Activated naive CD8-positive, alpha-beta T cell treated with anti-CD3 and anti-CD28 coated beads, Interleukin-2, amount 50 U/mL, for 16 hours (primary cell): Measurements from ENCODE around the gene LHFPL3.
A peak's percentile ranks its signal among the peaks of the same experiment; 100 is the strongest.

Experiments used
- DNase-seq: peaks from one replicate; pipeline ENCODE4 v3.0.0-alpha.2; 2020; ENCODE audit warnings: low read depth, low spot score

LHFPL3 gene

DNA sequence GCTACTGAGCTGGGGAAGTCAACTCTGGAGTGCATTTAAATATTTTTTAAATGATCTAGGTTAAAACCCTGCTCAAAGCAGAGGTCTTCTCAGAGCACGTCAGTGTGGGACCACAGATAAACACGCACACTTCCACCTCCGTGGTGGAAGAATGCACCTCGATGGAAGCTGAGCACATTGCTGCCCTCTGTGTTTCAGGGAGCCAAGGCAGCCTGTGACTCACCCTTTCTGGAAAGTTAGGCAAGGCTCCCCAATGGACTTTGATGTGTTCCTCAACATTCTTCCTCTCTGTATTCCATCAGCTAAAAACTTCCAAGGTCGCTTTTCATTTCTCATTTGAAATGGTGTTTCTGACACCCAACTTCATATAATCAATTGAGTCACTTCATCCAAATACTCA lies 514.8 kb downstream of the LHFPL3 start:
- DNase-seq = no peak

DNA sequence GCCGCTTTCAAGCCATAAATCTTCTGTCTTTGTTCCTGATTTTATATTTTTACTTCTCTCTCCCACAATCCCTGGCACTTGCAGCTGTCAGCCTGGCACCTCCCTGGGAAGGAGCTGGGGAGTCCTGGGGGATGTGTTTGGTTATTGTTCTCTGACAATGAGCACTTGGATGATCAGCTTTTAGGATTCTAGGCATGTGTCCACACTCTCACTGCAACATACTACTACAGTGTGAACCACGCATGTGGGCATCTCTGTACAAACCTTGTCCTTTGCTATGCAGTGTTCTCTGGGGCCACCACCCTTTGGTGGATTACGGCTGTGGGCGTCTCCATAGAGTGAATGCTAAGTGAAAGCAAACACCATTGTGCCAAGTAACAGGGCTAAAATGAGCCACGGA lies 517.2 kb downstream of the LHFPL3 start:
- DNase-seq = no peak

DNA sequence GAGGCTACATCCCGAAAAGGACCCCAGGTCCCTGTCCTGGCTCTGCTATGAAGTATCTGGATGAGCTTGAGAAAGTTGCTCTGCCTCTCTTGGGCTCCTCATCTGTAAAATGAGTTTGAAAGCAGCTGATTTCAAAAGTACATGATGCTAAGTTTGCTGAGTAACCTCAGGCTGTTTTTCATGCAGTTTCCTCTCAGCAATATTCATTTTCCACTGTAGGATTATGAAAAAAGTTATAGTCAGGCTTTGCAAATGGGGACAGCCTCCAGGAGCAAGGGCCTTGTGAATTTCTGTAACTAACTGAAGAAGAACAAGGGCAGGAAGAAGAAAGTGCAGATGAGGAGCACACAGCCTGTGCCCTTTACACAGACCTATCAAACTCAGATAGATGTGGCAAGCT lies 518.3 kb downstream of the LHFPL3 start:
- DNase-seq = no peak

DNA sequence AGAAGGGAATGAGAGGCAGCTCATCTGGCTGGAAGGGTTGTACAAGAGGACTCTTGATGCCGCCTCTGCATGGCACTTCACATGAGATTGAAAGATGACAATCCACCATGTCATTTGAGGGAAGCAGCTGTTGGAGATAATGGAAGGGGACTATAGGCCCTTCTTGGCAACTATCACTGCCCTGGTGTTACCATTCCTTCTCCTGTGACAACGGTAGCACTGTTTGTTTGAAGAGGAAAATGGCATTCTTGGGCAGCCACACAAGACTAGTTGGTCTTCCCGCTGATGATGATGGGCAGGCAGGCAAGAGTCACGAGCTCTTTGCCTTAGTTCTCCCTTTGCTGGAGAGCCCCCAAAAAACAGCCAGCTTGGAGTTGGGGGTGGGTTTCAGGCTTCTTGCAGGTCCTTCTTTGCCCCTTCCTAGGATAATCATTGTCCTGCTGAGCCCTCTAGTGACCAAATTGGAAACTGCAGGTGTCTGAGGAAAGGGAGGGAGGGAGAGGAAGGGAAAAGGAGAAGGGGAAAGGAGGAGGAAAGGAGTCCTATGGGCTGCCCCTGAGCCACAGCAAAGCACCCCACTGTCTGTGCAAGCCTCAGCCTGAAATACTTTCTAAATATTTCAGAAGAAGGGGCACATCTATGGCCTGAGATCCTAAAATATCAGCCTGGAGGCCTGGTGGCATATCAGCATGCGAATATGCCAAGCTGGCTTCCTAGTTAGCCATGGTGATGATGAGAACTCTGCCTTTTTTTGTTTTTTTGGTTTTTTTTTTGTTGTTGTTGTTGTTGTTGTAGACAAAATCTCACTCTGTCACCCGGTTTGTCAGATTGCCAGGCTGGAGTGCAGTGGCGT lies 520.0 kb downstream of the LHFPL3 start:
- DNase-seq = peak; percentile 11

DNA sequence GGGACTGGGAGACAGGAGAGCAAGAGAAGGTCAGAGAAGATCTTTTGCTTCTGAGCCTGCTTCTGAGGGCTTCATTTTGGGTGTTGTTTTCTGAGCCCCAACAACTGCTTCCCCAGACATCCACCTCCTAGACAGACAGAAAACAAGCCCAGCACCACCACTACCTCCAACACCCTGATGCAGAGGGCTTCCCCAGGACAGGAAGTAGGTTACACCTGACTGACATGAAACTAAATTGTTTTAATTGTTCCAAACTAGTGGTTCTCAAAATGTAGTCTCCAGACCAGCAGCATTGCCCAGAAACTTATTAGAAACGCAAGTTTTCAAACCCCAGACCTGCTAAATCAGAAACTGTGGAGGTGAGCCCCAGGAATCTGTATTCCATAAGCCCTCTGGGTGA lies 522.0 kb downstream of the LHFPL3 start:
- no peak for DNase-seq

DNA sequence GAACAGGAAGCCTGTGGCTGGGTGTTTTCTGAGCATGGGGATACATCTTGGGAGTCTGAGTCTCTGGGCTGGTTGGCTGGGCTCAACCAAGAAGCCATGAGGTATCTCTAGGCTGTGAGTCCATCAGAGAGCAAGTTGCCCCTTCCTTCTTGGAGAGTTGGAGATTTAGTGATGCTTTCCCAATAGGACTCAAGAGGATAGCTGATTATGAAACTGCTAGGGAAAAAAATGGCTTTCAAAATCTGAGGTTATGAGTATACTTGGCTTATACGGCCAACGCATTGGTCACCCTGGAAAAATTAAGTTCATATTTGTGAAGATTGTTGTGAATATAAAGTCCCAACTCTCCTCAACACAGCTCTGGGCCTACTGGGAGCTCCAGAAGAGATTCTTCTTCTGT lies 522.9 kb downstream of the LHFPL3 start:
- no peak for DNase-seq

DNA sequence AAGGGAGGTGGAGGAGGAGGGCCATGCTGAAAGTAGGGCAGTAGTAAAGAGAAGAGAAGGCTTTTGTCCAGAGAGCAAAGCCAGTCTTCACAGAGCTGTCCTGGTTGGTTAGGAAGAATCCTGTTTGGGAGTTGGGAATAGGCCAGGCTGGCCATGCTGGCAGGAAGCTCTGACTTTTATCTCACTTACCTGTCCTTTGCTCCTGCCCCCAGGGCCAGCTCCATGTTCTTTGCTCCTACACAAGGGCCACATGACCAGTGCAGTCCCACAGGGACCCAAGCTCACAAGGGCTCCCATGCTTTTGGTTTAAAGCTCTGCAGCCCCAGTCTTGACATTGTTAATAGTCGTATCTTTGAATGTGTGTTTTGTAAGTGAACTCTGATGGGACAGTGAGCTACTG lies 524.0 kb downstream of the LHFPL3 start:
- DNase-seq = no peak

DNA sequence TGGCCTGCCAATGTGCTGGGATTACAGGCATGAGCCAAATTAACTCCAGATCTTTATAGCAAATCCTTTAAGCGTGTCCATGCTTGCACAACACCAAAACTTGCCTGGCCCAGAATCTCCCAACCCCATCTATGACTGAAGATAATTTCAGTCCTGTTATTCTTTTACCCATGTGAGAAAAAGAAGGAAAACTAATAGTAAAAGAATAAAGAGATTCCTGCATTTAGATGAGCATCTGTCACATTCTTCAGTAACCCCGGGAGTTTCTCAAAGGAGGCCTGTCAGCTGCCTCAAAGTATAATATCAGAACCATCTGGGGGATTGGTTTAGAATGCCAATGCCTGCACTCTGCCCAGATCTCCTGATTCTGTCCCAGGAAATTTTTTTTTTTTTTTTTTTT lies 527.5 kb downstream of the LHFPL3 start:
- DNase-seq = no peak

DNA sequence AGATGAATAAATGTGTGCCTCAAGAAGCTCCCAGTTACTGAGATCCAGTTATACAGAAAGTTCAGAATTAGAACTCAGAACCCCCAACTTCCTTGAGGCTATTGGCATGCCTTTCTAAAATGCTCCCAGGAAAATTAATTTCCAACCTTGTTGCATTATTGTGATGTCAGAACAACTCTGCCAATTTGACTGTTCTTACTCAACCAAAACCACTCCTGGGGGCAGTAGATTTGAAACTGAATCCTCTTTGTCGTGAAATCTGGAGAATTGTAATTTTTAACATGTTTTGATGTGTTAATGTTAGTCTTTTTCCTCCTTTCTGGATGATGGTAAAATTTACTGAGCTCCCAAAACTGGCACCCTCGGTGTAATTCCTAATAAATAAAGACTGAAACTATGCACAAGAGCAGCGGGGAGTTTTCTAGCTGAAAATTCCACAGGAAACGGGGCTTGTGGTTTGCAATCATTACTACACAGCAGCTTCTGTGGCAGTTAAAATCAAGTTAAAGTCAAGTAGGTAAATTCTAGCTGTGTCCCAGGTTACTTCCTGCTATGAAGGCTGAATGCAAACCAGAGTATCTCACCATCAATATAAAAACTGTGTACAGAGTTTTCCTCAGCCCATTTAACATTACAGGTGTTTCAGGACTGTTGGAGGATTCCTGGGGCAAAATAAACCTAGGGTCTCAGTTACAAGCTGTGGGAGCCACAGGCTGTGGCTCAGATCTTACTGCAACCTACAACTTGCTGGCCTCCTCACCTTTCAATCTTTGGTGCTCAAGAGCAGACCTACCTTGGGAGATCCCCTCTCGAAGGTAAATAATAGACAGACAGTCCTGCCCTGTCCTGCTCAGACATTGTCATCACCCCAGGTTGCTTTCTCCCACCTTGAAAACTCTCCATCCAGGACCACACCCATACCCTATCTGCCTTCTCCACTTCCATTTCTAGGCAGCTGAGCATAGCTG lies 529.3 kb downstream of the LHFPL3 start:
- DNase-seq = no peak

DNA sequence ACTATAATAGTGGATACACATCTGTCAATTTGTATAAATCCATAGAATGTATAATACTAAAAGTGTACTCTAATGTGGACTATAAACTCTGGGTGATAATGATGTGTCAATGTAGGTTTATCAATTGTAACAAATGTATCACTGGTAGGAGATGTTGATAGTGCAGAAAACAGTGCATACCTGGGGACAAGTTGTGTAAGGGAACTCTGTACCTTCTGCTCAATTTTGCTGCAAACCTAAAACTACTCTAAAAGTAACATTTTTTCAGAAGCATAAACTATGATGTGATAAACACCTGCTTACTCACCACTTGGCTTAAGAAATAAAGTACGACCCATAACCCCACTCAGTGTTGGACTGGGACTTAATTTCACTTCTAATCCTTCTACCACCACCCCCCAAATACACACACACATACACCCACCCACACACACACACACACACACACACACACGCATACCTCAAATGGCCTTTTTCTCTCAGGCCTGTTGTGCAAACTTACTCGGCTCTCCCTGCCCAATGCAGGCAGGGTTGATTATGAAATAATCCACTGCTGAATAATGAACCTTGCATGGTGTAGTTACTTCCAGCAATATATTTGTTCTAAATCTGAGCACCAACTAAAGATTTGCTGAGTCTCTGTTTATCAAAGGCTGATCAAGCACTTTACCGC lies 531.5 kb downstream of the LHFPL3 start:
- DNase-seq = no peak

DNA sequence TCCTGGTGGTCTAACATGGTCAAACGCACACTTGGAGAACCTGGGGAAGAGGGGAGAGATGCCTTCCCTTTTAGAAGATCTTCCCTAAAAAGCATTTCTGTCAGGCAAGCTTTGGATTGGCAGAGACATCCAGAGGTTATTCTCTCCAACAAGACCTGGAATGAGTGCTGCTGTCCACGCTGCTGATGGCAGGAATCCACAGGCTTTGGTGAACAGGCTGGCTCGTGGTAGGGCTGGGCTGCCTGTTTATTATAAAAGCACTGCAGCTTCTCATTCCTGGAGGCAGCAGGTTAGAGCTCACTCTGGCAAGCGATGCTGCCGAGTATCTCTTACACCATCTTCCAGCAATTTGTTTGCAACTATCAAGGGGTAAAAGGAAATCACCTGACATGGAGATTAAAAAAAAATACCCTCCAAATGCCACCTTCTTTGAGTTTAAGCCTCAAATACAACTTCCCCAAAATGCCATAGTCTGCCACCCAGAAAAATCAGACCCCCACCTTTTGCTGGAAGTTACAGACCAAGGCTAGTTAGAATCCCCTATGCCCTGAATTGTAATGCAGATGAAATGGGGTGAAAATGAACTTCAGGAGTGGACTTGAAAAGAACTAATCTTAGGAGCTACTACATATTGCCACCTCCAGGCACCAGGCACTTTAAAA lies 533.5 kb downstream of the LHFPL3 start:
- no peak for DNase-seq

DNA sequence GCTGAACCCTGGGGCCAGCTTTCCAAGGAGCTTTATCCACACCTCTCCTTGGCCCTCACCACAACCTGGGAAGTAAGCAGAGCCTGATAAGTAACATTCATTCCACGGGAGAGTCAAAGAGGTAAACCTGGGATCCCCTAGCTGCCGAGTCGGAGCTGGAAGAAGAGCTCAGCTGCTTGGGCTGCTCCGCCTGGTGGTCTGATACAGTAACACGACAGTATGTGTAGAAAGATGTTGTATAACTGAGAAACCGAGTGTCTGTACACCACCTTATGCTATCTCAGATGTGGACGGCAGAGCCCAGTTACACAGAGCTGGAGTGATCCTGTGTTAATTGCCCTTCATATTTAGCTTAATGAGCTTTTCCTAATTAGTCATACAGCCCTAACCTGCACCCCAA lies 534.3 kb downstream of the LHFPL3 start:
- DNase-seq = no peak

DNA sequence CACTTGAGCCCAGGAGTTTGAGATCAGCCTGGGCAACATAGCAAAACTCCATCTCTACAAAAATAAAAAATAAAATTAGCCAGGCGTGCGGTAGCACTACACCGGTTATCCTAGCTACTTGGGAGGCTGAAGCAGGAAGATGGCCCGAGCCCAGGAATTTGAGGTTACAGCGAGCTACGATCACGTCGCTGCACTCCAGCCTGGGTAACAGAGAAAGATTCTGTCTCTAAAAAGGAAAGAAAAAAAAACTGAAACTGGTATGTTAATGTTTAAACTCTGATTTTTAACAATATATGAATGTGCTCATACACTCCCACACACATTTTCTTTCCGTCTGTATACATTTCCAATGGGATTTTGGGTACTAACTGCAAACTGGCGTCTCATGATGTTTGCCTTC lies 545.0 kb downstream of the LHFPL3 start:
- no peak for DNase-seq

DNA sequence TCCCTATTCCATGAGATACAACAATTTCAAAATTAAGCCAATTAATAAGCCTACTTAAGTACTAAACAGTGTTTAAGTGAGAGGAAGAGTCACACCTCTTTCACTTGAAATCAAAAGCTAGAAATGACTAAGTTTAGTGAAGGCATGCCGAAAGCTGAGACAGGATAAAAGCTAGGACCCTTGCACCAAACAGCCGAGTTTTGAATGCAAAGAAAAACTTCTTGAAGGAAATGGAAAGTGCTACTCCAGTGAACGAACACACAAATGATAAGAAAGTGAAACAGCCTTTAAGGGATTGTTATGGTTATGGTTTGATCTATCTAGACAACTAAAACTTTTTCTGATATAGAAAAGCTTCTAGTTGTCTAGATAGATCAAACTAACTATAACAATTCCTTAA lies 550.2 kb downstream of the LHFPL3 start:
- DNase-seq = no peak

DNA sequence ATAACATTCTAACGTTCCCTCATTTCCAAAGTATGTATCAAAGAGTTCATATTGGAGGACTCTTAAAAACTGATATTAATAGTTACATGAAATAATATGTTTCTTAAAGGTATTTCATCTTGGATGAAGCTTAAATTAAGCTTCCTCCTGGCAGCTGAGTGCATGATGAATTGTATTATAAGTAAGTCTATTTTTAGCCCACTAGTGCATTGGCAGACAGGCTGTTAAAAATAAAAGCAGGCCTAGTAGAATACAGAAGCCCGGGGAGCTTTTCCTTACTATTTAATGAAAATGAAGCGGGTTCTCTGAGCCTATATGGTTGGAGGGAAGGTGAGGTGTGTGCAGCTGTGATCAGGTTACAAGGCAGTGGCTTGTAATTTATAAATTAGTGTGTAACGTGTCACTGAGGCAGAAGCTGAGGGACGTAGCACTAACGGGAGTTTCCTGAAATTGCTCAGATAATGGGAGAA lies 554.9 kb downstream of the LHFPL3 start:
- no peak for DNase-seq

DNA sequence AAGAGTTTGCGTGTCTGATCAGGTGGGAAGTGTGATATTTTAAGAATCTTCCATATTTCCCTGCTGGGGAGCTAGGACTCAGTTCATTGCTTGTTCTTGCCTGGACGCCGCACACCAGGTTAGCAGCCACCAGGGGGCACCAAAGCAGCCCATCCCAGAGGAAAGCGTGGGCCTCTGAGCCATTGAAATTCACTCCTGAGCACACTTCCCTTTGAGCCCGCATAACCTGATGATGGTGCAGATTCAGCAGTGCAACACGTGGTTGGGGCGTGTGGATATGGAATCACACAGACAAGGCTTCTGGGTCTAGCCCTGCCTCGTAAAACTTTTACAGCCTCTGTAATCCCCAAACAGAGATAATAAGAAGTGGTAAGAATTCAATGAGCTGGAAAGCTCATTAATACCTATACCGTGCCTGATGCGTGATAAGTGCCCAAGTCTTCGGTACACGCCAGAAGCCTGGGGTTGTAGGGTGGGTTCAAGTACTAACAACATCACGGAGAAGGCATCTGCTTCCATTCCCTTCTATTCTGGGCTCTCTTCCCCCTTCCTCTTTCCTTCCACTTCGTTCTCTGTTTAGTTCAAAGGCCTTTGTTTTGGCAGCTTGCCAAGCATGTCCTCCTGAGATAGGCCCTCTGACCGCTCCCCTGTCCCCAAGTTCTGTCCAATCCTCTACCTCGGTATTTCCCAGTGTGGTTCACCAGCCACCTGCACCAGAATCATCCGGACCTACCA lies 555.5 kb downstream of the LHFPL3 start:
- DNase-seq = peak; percentile 51

DNA sequence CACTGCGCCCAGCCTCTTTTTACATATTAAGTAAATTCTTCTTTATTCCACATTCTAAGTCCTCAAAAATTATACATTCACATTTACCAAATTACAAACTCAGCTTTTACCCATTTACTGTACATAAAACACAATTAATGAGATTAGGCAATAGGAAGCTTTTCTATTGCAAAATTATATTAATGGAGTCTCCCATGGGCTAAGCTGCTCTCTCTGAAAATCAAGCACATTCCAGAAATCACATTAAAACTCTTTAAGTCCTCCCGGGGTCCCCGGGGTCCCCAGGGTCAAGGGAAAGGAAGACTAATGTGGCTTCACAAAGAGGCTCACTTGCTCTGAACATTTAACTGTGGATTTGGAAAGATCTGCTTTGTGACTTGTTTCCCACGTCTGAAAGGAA lies 558.2 kb downstream of the LHFPL3 start:
- DNase-seq = no peak

DNA sequence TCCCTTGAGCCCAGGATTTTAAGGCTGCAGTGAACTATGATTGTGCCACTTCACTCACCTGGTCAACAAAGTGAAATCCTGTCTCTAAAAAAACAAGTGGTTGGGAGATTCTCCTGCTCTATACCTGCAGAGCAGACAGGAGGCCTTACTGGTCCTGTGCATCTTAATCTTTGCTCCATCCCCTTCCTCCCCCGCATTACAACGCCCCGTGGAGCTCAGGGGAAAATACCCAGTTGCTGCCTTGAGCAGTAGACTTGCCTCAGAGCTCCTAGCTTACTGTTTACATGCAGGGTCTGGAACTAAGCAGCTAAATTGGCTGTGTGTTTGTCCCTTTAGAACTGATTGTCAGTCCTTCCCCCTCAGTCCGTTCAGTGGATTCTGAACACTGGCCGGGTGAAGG lies 561.8 kb downstream of the LHFPL3 start:
- DNase-seq = no peak

DNA sequence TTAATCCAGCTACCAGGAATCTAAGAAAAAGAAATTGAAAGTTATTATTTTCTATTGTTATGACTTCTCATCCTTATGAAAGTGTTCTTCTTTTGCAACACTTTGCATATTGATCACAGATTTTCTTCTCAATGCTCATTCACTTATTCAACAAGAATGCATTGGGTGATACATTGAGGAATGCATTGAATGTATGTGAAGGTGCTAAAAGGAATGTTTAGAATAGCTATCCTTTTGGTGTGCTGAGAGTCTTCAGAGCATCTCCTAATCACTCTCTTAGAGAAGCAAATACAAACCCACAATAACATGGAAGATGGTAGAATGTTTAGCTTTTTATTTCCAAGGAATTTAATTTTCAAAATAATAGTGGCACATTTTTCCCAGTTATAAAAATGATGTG lies 563.5 kb downstream of the LHFPL3 start:
- DNase-seq = no peak

DNA sequence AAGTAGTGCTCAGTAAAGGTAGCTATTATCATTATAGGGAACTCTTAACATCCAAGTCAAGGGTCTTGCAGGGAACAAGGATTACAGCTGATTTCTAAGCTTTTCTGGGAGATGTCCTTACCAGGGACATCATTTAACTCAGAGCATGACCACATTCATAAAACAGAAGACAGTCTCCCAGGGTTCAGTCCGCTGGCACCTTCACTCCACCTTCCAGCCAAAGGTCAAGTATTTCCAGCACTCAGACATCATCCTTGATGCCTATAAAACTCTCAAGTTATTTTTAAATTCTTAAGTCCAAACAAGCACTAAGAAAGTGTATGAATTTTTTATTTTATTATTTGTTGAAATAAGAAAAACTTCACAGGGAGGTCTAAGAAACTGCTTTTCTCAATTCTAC lies 565.9 kb downstream of the LHFPL3 start:
- DNase-seq = no peak
